Endothelial cell of umbilical vein (primary cell): ENCODE results near the gene M1AP. TPM values are rescaled to one million over a fixed set of nuclear protein-coding genes. Genes with fewer than 3 reads are reported as not detected.

ENCODE experiments used
- BruUV-seq: library from RNA; stranded (reverse); fragments of 400-500 nt; replicated peaks from 2 replicates; lab custom pipeline; 2021; lab: Mats Ljungman, UMichigan
- CTCF ChIA-PET: fragments of 300-600, 350-600 bp; sonication (Branson Sonifier 250); formaldehyde crosslinking; loops from one replicate; lab custom pipeline; 2021; ENCODE audit warnings: antibody characterized with exemption, inconsistent platforms; lab: Charles Lee
- POLR2A ChIA-PET: fragments of 300-600, 350-600 bp; sonication (Branson Sonifier 250); formaldehyde crosslinking; loops from one replicate; lab custom pipeline; 2021; ENCODE audit warnings: antibody characterized with exemption, inconsistent platforms; lab: Charles Lee
- DNase-seq: peaks from one replicate; pipeline ENCODE4 v3.0.0-alpha.2; 2011; ENCODE audit warnings: low read depth, low spot score
- FAIRE-seq: peaks from 2 replicates; lab custom pipeline; 2011; peaks lifted over from hg19 to GRCh38; lab: Jason Lieb, UNC
- H2AFZ ChIP-seq: 2 replicates; pipeline ENCODE4 v1.6.0; 2012; ENCODE audit warnings: low read depth, low read length, control low read depth, inconsistent platforms
- H3K27ac ChIP-seq: 2 replicates; pipeline ENCODE4 v1.5.1; 2011; ENCODE audit warnings: low read depth, mild to moderate bottlenecking, control low read depth, low read length, moderate library complexity; ENCODE audit not compliant: insufficient read depth
- H3K27me3 ChIP-seq, 2 experiments: 2 replicates each; pipeline versions ENCODE4 v1.6.0 to v1.6.1; 2011; ENCODE audit warnings: low read length in 2 of 2, mixed read lengths in 1 of 2; ENCODE audit not compliant: control insufficient read depth in 2 of 2, insufficient read depth in 2 of 2
- H3K36me3 ChIP-seq, 2 experiments: 2 replicates in 1 of 2; 3 replicates in 1 of 2; pipeline ENCODE4 v1.5.1; 2011; ENCODE audit warnings: low read length in 2 of 2, mild to moderate bottlenecking in 1 of 2, moderate library complexity in 1 of 2; ENCODE audit not compliant: control insufficient read depth in 2 of 2, insufficient read depth in 2 of 2; ENCODE audit errors: extremely low read depth in 1 of 2
- H3K4me1 ChIP-seq: 3 replicates; pipeline ENCODE4 v1.5.1; 2011; ENCODE audit warnings: mild to moderate bottlenecking, low read length; ENCODE audit not compliant: control insufficient read depth, insufficient read depth; ENCODE audit errors: extremely low read depth
- H3K4me2 ChIP-seq: 2 replicates; pipeline ENCODE4 v1.6.1; 2011; ENCODE audit warnings: low read length, control low read depth, mixed read lengths; ENCODE audit not compliant: insufficient read depth
- H3K4me3 ChIP-seq, 3 experiments: fragments of 200-600 bp in 1 of 3; sonication (generic), shearing (Covaris generic) in 1 of 3; replicated peaks in 1 of 3; 2 replicates each; pipeline ENCODE4 v1.5.1; 2011 to 2016; ENCODE audit warnings: control low read depth in 3 of 3, low read length in 3 of 3, mild to moderate bottlenecking in 2 of 3, inconsistent platforms in 1 of 3, low read depth in 1 of 3, moderate library complexity in 1 of 3; ENCODE audit not compliant: insufficient read depth in 1 of 3
- H3K79me2 ChIP-seq: 2 replicates; pipeline ENCODE4 v1.6.0; 2012; ENCODE audit warnings: low read length, inconsistent platforms; ENCODE audit not compliant: control insufficient read depth, insufficient read depth
- H3K9ac ChIP-seq: replicated peaks from 2 replicates; pipeline ENCODE3; 2011; ENCODE audit warnings: low read length, control low read depth; ENCODE audit not compliant: insufficient read depth; ENCODE audit errors: extremely low read depth
- H3K9me1 ChIP-seq: replicated peaks from 3 replicates; pipeline ENCODE4 v1.6.0; 2011; ENCODE audit warnings: mild to moderate bottlenecking, low read length; ENCODE audit not compliant: control insufficient read depth, insufficient read depth; ENCODE audit errors: extremely low read depth
- H3K9me3 ChIP-seq: replicated peaks from 2 replicates; pipeline ENCODE4 v1.5.1; 2012; ENCODE audit warnings: low read length, inconsistent platforms; ENCODE audit not compliant: control insufficient read depth, insufficient read depth
- H4K20me1 ChIP-seq: replicated peaks from 2 replicates; pipeline ENCODE3; 2011; ENCODE audit warnings: mild to moderate bottlenecking, low read length; ENCODE audit not compliant: control insufficient read depth, insufficient read depth; ENCODE audit errors: extremely low read depth
- CTCF ChIP-seq, 2 donors: IDR thresholded peaks; 1 replicate in 1 of 2; 2 replicates in 1 of 2; pipeline ENCODE4 v1.5.1; 2011; ENCODE audit warnings: low read length in 2 of 2, mild to moderate bottlenecking in 2 of 2, moderate library complexity in 2 of 2, control low read depth in 1 of 2, inconsistent platforms in 1 of 2, low read depth in 1 of 2; ENCODE audit not compliant: insufficient read depth in 1 of 2; ENCODE audit errors: extremely low read depth in 1 of 2
- EZH2 ChIP-seq: IDR thresholded peaks from 2 replicates; pipeline ENCODE4 v1.6.1; 2012; ENCODE audit warnings: borderline replicate concordance, low read depth, mild to moderate bottlenecking, moderate library complexity, low read length, inconsistent platforms; ENCODE audit not compliant: severe bottlenecking
- FOS ChIP-seq: IDR thresholded peaks from 2 replicates; pipeline ENCODE4 v1.6.1; 2011; ENCODE audit warnings: mild to moderate bottlenecking, low read length, moderate library complexity, borderline replicate concordance; ENCODE audit not compliant: insufficient read depth
- GATA2 ChIP-seq: IDR thresholded peaks from 2 replicates; pipeline ENCODE4 v1.7.0; 2011; ENCODE audit warnings: low read depth, mild to moderate bottlenecking, moderate library complexity, mixed read lengths, low read length; ENCODE audit not compliant: insufficient read length, insufficient read depth
- MAX ChIP-seq: IDR thresholded peaks from 2 replicates; pipeline ENCODE4 v1.6.1; 2011; ENCODE audit not compliant: insufficient read depth, insufficient read length
- POLR2A ChIP-seq: IDR thresholded peaks from 2 replicates; pipeline ENCODE4 v1.6.1; 2012; ENCODE audit warnings: low read depth, mild to moderate bottlenecking, control low read depth, low read length
- POLR2AphosphoS5 ChIP-seq: IDR thresholded peaks from 2 replicates; pipeline ENCODE4 v1.6.1; 2012; ENCODE audit warnings: low read depth, mild to moderate bottlenecking, control low read depth, low read length, moderate library complexity; ENCODE audit not compliant: insufficient read depth
- dilution Hi-C: fragments of 300-500 bp; cut with MboI; formaldehyde crosslinking; loops from one replicate; pipeline ENCODE4 v1.15.0; 2019; ENCODE audit warnings: low sequenced_read_pairs; ENCODE audit not compliant: extremely low pct_ligation_motif_present
- intact Hi-C: fragments of 100-400 bp; cut with micrococcal nuclease; formaldehyde crosslinking; loops from one replicate; pipeline ENCODE4 v1.10.0; 2022
- polyA plus RNA-seq, 4 experiments: library from polyadenylated mRNA; depleted of rRNA in 3 of 4; stranded (reverse) in 3 of 4; unstranded in 1 of 4; fragments of >200 nt; gene quantifications; 2 replicates each; pipeline versions ENCODE4 v1.2.1 to v1.2.3, GENCODE V29; 2011 to 2012; ENCODE audit warnings: missing spikeins in 1 of 4
- total RNA-seq: library from RNA; stranded (reverse); gene quantifications from 2 replicates; pipeline ENCODE4 v1.2.3, GENCODE V29; 2021

The M1AP gene
- total and polyA plus RNA-seq, 2 donors (not counting 3 experiments of a cell fraction or from before 2014, with no cell fraction given) = 0.04 TPM; not detected in 1

- H2AFZ ChIP-seq = no peak overlapping the region
- ChIA-PET POLR2A (no interaction called here), CTCF (interaction anchor here (1.9 kb wide), 1 partner anchor 16 kb away, joined by 6 read pairs; no protein-coding TSS in a partner anchor)
- no peaks in the 10 kb centered on the region for H3K79me2 ChIP-seq
- peaks cover 7% of the 10 kb centered on the region for H3K4me1 ChIP-seq
- FAIRE-seq (no peak), DNase-seq (no peak)
- no peaks in the 10 kb centered on the region for H3K36me3 ChIP-seq
- intact Hi-C loops = no loop called here
- no peak overlapping the region for H3K27ac ChIP-seq
- TF ChIP-seq EZH2 = no peak
- TF ChIP-seq POLR2AphosphoS5 = no peak
- no peak for TF ChIP-seq GATA2
- no peak for TF ChIP-seq MAX
- no peak for TF ChIP-seq CTCF (IDR thresholded peaks at IDR 0.05; ENCODE audit: extremely low read depth in 1 of 2, insufficient read depth in 1 of 2, low read depth in 1 of 2, low read length in 2 of 2)
- no peak for TF ChIP-seq FOS
- TF ChIP-seq POLR2A = no peak
- BruUV-seq = no TSS peak
- H3K4me3 ChIP-seq = no peak overlapping the region
- no peak overlapping the region for H3K4me2 ChIP-seq
- no peaks in the 10 kb centered on the region for H4K20me1 ChIP-seq
- dilution Hi-C loops = no loop called here
- no peak overlapping the region for H3K9ac ChIP-seq
- no peaks in the 10 kb centered on the region for H3K9me1 ChIP-seq
- no peaks in the 10 kb centered on the region for H3K9me3 ChIP-seq
- peaks cover 16% of the 10 kb centered on the region in 2 experiments for H3K27me3 ChIP-seq
These were observed 78.4 kb downstream of the M1AP start for GRCh38 chr2:74569686-74570085.
